Measurements from ENCODE around the gene LRRTM3. TPM values are rescaled to one million over a fixed set of nuclear protein-coding genes. Genes with fewer than 3 reads are reported as not detected.

LRRTM3 gene
- total RNA-seq, 6 experiments from 2014 or later, result not detected

GRCh38 chr10:66881814-66882213 lies 44.0 kb upstream of the LRRTM3 start:
- 61% methylated on average over 3 of the region's 3 CpGs for WGBS (ENCODE audit: insufficient coverage, low coverage, low lambda C conversion rate, missing lambda C conversion rate)
- intact Hi-C loops (cut with DNase I), result no loop called here
- ATAC-seq (no peak), DNase-seq (no peak)
- no peak for TF ChIP-seq CTCF (IDR thresholded peaks at IDR 0.05)
- no peak for TF ChIP-seq POLR2A (IDR thresholded peaks at IDR 0.05)
- Histone ChIP-seq H3K4me1 (no peaks in the 10 kb centered on the region), H3K36me3 (no peaks in the 10 kb centered on the region), H3K27ac (no peak overlapping the region), H3K27me3 (no peaks in the 10 kb centered on the region), H3K9me3 (no peaks in the 10 kb centered on the region), H3K4me3 (no peak overlapping the region)

- TF ChIP-seq POLR2A (IDR thresholded peaks at IDR 0.05), result no peak
- TF ChIP-seq CTCF (IDR thresholded peaks at IDR 0.05), result no peak
- Histone ChIP-seq H3K4me1 (no peaks in the 10 kb centered on the region), H3K27me3 (no peaks in the 10 kb centered on the region), H3K9me3 (no peaks in the 10 kb centered on the region), H3K27ac (no peak overlapping the region), H3K36me3 (no peaks in the 10 kb centered on the region), H3K4me3 (no peak overlapping the region)
- WGBS (ENCODE audit: insufficient coverage, low coverage, low lambda C conversion rate, missing lambda C conversion rate), result 72% methylated on average over 2 of the region's 2 CpGs
- intact Hi-C loops (cut with DNase I), result no loop called here
- no peak for ATAC-seq
- DNase-seq, result no peak
These were observed 43.6 kb upstream of the LRRTM3 start for GRCh38 chr10:66882271-66882670.

- Histone ChIP-seq H3K27me3 (no peaks in the 10 kb centered on the region), H3K4me3 (no peak overlapping the region), H3K36me3 (no peaks in the 10 kb centered on the region), H3K9me3 (no peaks in the 10 kb centered on the region), H3K27ac (no peak overlapping the region), H3K4me1 (no peaks in the 10 kb centered on the region)
- no peak for TF ChIP-seq CTCF (IDR thresholded peaks at IDR 0.05)
- no peak for TF ChIP-seq POLR2A (IDR thresholded peaks at IDR 0.05)
- ATAC-seq (no peak), DNase-seq (no peak)
- intact Hi-C loops (cut with DNase I), result no loop called here
These were observed 39.0 kb upstream of the LRRTM3 start for GRCh38 chr10:66886848-66887247.

GRCh38 chr10:66888237-66888636 lies 37.6 kb upstream of the LRRTM3 start:
- H3K9me3 ChIP-seq, result no peaks in the 10 kb centered on the region
- no peaks in the 10 kb centered on the region for H3K27me3 ChIP-seq
- H3K27ac ChIP-seq, result no peak overlapping the region
- ATAC-seq (no peak), DNase-seq (no peak)
- TF ChIP-seq POLR2A (IDR thresholded peaks at IDR 0.05), result no peak
- TF ChIP-seq CTCF (IDR thresholded peaks at IDR 0.05), result no peak
- no peaks in the 10 kb centered on the region for H3K36me3 ChIP-seq
- intact Hi-C loops (cut with DNase I), result no loop called here
- no peaks in the 10 kb centered on the region for H3K4me1 ChIP-seq
- H3K4me3 ChIP-seq, result no peak overlapping the region
- 75% methylated on average over 1 of the region's 1 CpG for WGBS (ENCODE audit: insufficient coverage, low coverage, low lambda C conversion rate, missing lambda C conversion rate)

- intact Hi-C loops (cut with DNase I), result no loop called here
- no peak overlapping the region for H3K4me3 ChIP-seq
- 72% methylated on average over 2 of the region's 2 CpGs for WGBS (ENCODE audit: insufficient coverage, low coverage, low lambda C conversion rate, missing lambda C conversion rate)
- no peak overlapping the region for H3K27ac ChIP-seq
- no peaks in the 10 kb centered on the region for H3K27me3 ChIP-seq
- H3K36me3 ChIP-seq, result no peaks in the 10 kb centered on the region
- H3K4me1 ChIP-seq, result no peaks in the 10 kb centered on the region
- no peak for TF ChIP-seq POLR2A (IDR thresholded peaks at IDR 0.05)
- no peak for TF ChIP-seq CTCF (IDR thresholded peaks at IDR 0.05)
- ATAC-seq (no peak), DNase-seq (no peak)
- H3K9me3 ChIP-seq, result no peaks in the 10 kb centered on the region
These were observed 33.0 kb upstream of the LRRTM3 start for GRCh38 chr10:66892871-66893270.
